Peyer's patch (tissue), 4 donors: ENCODE results near the gene CLASP1. TPM values are rescaled to one million over a fixed set of nuclear protein-coding genes. Genes with fewer than 3 reads are reported as not detected.

Source experiments
- DNase-seq, 3 donors: peaks; one replicate each; pipeline ENCODE4 v3.0.0-alpha.2; 2017 to 2019
- H3K27ac ChIP-seq, 4 donors: fragments of 200-600 bp; sonication (generic); one replicate each; pipeline ENCODE4 v1.5.1; 2016 to 2019
- H3K27me3 ChIP-seq, 2 donors: fragments of 200-600 bp; sonication (generic); one replicate each; pipeline ENCODE4 v1.5.1; 2019
- H3K36me3 ChIP-seq, 3 donors: fragments of 200-600 bp; sonication (generic); one replicate each; pipeline ENCODE4 v1.5.1; 2016 to 2019
- H3K4me1 ChIP-seq, 4 donors: fragments of 200-600 bp; sonication (generic); one replicate each; pipeline ENCODE4 v1.5.1; 2016 to 2019
- H3K4me3 ChIP-seq, 4 donors: fragments of 200-600 bp; sonication (generic); 1 replicate in 3 of 4; 2 replicates in 1 of 4; pipeline ENCODE4 v1.5.1; 2016 to 2019; ENCODE audit warnings: mild to moderate bottlenecking in 1 of 4
- H3K9me3 ChIP-seq, 4 donors: fragments of 200-600 bp; sonication (generic); one replicate each; pipeline ENCODE4 v1.5.1; 2016 to 2019; ENCODE audit warnings: mild to moderate bottlenecking in 1 of 4
- POLR2A ChIP-seq, 2 donors: fragments of 450-650 bp; IDR thresholded peaks; one replicate each; pipeline ENCODE4 v1.5.1; 2017; ENCODE audit warnings: antibody characterized with exemption in 2 of 2, mild to moderate bottlenecking in 2 of 2, moderate library complexity in 2 of 2
- total RNA-seq, 4 donors: library from RNA; depleted of rRNA; stranded (reverse); fragments of >200 nt; gene quantifications; one replicate each; pipeline ENCODE4 v1.1.0, GENCODE V29; 2016
- TF ChIP-seq, protein P1 (sequence below), 6 experiments: fragments of 450-650 bp in 4 of 6; fragments of 200-600 bp in 2 of 6; sonication (generic) in 1 of 6; IDR thresholded peaks; one replicate each; pipeline ENCODE4 v1.5.1; 2017 to 2019; ENCODE audit warnings: antibody characterized with exemption in 6 of 6, mild to moderate bottlenecking in 3 of 6, moderate library complexity in 1 of 6

Gene CLASP1
- total RNA-seq, 4 donors from 2014 or later: 30.5 to 130 (median 73.7) TPM

DNA sequence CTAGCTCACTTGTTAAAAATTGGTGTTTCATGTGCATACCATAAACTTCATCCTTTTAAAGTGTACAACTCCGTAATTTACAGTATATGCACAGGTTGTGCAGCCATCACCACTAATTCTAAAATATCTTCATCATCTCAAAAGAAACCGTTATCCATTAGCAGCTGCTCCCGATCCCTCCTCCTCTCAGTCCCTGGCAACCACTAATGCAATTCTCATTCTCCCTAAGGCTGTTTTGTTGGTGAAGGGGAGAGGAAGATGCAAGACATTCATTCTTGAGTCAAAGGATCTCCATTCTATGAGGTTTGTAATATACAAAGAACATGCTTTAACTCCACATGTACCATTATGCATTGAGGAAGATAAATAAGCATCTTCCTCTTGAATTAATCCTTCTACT is 70.0 kb downstream of the CLASP1 start:
- Histone ChIP-seq H3K4me3 (no peak overlapping the region), H3K4me1 (no peaks in the 10 kb centered on the region), H3K27ac (no peak overlapping the region), H3K27me3 (no peaks in the 10 kb centered on the region), H3K9me3 (no peaks in the 10 kb centered on the region), H3K36me3 (no peaks in the 10 kb centered on the region)
- DNase-seq: no peak
- TF ChIP-seq, protein P1, sequence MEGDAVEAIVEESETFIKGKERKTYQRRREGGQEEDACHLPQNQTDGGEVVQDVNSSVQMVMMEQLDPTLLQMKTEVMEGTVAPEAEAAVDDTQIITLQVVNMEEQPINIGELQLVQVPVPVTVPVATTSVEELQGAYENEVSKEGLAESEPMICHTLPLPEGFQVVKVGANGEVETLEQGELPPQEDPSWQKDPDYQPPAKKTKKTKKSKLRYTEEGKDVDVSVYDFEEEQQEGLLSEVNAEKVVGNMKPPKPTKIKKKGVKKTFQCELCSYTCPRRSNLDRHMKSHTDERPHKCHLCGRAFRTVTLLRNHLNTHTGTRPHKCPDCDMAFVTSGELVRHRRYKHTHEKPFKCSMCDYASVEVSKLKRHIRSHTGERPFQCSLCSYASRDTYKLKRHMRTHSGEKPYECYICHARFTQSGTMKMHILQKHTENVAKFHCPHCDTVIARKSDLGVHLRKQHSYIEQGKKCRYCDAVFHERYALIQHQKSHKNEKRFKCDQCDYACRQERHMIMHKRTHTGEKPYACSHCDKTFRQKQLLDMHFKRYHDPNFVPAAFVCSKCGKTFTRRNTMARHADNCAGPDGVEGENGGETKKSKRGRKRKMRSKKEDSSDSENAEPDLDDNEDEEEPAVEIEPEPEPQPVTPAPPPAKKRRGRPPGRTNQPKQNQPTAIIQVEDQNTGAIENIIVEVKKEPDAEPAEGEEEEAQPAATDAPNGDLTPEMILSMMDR (IDR thresholded peaks at IDR 0.05): no peak

- no peaks in the 10 kb centered on the region for H3K4me1 ChIP-seq
- TF ChIP-seq, protein P1 (IDR thresholded peaks at IDR 0.05): no peak
- TF ChIP-seq POLR2A (IDR thresholded peaks at IDR 0.05): no peak
- DNase-seq: no peak
Measured at GRCh38 chr2:121577381-121577780, 71.9 kb downstream of the CLASP1 start.

DNA sequence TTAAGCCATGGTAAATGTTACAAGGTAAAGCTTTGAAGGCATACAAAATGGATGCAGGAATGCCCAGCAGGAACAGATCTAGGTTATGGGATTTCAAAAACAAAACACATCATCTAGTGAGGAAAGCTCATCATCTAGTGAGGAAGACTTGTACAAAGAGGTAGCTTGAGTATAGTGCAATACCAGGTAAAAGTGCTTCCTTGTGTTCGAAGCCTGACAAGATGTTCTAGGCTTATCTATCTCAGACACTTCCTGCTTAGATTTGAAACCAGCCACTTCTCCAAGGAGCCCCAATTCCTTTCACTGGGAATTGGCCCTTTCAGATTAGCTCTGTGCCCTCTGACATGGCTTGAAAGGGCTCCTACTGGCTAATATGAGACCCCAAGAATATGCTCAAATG is 73.0 kb downstream of the CLASP1 start:
- no peaks in the 10 kb centered on the region for H3K27me3 ChIP-seq
- TF ChIP-seq POLR2A (IDR thresholded peaks at IDR 0.05): no peak
- TF ChIP-seq, protein P1 (IDR thresholded peaks at IDR 0.05): no peak
- no peak for DNase-seq

More at GRCh38 chr2:121577381-121577780, 71.9 kb downstream of the CLASP1 start:
- H3K36me3 ChIP-seq: no peaks in the 10 kb centered on the region
- no peak overlapping the region for H3K27ac ChIP-seq
- no peaks in the 10 kb centered on the region for H3K27me3 ChIP-seq
- H3K4me3 ChIP-seq: no peak overlapping the region
- no peaks in the 10 kb centered on the region for H3K9me3 ChIP-seq

GRCh38 chr2:121575800-121576199 is 73.5 kb downstream of the CLASP1 start:
- Histone ChIP-seq H3K9me3 (no peaks in the 10 kb centered on the region), H3K27me3 (no peaks in the 10 kb centered on the region), H3K27ac (no peak overlapping the region), H3K4me3 (no peak overlapping the region), H3K4me1 (no peaks in the 10 kb centered on the region), H3K36me3 (no peaks in the 10 kb centered on the region)
- TF ChIP-seq, protein P1 (IDR thresholded peaks at IDR 0.05): no peak
- no peak for TF ChIP-seq POLR2A (IDR thresholded peaks at IDR 0.05)
- no peak for DNase-seq

More for the DNA sequence above, 73.0 kb downstream of the CLASP1 start:
- Histone ChIP-seq H3K4me1 (no peaks in the 10 kb centered on the region), H3K9me3 (no peaks in the 10 kb centered on the region), H3K36me3 (no peaks in the 10 kb centered on the region), H3K27ac (no peak overlapping the region), H3K4me3 (no peak overlapping the region)

DNA sequence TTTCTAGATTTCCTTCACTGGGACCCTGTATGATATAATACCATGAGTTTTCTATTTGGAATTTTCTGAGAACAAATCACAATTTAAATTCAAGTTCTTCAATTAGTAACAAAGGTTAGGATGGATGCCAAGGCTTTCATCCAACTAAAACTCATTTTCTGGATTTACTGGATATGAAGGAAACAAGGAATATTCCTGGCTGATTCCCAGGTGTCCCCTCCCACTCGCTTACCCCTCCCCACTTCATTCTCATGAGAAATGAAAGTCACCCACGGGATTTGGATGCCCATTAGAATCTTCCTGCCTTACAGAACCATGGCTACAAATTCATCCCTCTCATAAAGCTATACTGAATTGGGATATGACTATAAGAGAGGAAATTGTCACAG is 78.6 kb downstream of the CLASP1 start:
- no peaks in the 10 kb centered on the region for H3K4me1 ChIP-seq
- TF ChIP-seq, protein P1 (IDR thresholded peaks at IDR 0.05): no peak
- TF ChIP-seq POLR2A (IDR thresholded peaks at IDR 0.05): no peak
- no peak overlapping the region for H3K4me3 ChIP-seq
- H3K9me3 ChIP-seq: no peaks in the 10 kb centered on the region
- no peak for DNase-seq
- H3K27ac ChIP-seq: no peak overlapping the region
- no peaks in the 10 kb centered on the region for H3K36me3 ChIP-seq
- no peaks in the 10 kb centered on the region for H3K27me3 ChIP-seq

DNA sequence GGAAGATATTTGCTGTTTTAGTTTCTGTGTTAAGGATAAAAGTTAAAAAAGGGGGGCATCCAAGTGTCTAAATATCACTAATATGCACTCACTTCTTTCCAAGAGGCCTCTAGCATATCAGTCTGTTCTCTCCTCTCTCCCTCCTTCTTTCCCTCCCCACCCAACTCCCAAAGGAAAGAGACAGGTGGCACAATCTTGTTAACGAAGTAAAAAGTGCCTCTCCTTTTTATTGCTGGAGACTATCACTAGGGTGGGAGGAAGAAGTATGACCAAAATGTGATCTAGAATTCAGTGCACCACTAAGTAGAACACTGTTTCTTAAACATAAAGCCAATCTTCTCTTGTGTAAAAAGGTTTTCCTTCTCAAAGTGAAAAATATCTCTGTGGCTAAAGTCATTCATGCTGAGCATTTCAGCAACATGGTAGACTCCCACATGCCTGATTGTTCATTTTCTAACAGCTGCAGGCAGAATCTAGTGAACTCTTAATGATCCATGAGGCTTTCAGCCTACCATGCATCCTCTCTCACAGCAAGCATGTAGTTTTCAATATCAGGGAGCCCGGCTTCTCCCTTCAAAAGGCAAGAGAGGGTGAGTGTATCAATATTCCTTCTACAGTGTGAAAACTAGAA is 79.1 kb downstream of the CLASP1 start:
- H3K4me1 ChIP-seq: no peaks in the 10 kb centered on the region
- H3K9me3 ChIP-seq: no peaks in the 10 kb centered on the region
- H3K27me3 ChIP-seq: no peaks in the 10 kb centered on the region
- H3K27ac ChIP-seq: no peak overlapping the region
- TF ChIP-seq, protein P1 (IDR thresholded peaks at IDR 0.05): no peak
- TF ChIP-seq POLR2A (IDR thresholded peaks at IDR 0.05): no peak
- H3K4me3 ChIP-seq: no peak overlapping the region
- DNase-seq: no peak
- H3K36me3 ChIP-seq: no peaks in the 10 kb centered on the region
